Hepatocyte (in vitro differentiated cells): ENCODE data around the gene ZSCAN5B.

Experiments
- EZH2 ChIP-seq: fragments of 200-600 bp; sonication (generic); IDR thresholded peaks from 2 replicates; pipeline ENCODE4 v1.6.1; 2016; ENCODE audit warnings: antibody characterized with exemption, mild to moderate bottlenecking, borderline replicate concordance
- TF ChIP-seq, protein P1 (sequence below): fragments of 200-600 bp; sonication (generic); IDR thresholded peaks from 2 replicates; pipeline ENCODE4 v1.5.1; 2016; ENCODE audit warnings: antibody characterized with exemption, mild to moderate bottlenecking; ENCODE audit not compliant: poor library complexity

DNA sequence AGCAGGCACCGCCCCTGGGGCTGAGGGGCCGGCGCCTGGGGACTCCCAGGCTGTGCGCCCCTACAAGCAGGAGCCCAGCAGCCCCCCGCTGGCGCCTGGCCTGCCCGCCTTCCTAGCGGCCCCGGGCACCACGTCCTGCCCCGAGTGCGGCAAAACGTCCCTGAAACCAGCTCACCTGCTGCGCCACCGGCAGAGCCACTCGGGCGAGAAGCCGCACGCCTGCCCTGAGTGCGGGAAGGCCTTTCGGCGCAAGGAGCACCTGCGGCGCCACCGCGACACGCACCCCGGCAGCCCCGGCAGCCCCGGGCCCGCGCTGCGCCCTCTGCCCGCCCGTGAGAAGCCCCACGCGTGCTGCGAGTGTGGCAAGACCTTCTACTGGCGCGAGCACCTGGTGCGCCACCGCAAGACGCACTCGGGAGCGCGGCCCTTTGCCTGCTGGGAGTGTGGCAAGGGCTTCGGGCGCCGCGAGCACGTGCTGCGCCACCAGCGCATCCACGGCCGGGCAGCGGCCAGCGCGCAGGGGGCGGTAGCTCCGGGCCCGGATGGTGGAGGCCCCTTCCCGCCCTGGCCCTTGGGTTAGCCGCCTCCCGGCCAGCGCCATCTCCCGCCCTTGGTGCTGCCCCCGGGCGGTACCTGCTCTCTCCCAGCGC lies 37.8 kb downstream of the ZSCAN5B start:
- TF ChIP-seq, protein P1, sequence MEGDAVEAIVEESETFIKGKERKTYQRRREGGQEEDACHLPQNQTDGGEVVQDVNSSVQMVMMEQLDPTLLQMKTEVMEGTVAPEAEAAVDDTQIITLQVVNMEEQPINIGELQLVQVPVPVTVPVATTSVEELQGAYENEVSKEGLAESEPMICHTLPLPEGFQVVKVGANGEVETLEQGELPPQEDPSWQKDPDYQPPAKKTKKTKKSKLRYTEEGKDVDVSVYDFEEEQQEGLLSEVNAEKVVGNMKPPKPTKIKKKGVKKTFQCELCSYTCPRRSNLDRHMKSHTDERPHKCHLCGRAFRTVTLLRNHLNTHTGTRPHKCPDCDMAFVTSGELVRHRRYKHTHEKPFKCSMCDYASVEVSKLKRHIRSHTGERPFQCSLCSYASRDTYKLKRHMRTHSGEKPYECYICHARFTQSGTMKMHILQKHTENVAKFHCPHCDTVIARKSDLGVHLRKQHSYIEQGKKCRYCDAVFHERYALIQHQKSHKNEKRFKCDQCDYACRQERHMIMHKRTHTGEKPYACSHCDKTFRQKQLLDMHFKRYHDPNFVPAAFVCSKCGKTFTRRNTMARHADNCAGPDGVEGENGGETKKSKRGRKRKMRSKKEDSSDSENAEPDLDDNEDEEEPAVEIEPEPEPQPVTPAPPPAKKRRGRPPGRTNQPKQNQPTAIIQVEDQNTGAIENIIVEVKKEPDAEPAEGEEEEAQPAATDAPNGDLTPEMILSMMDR: no peak
- TF ChIP-seq EZH2: no peak
